NT2/D1 (cell line): Measurements from ENCODE around the gene CES2.

ENCODE experiments used
- SUZ12 ChIP-seq: IDR thresholded peaks from 2 replicates; pipeline ENCODE4 v1.6.1; 2011; ENCODE audit not compliant: insufficient read length, insufficient read depth; ENCODE audit errors: extremely low read depth
- YY1 ChIP-seq: IDR thresholded peaks from 2 replicates; pipeline ENCODE4 v1.6.1; 2011; ENCODE audit not compliant: insufficient read length, insufficient read depth
- ZNF274 ChIP-seq: IDR thresholded peaks from 2 replicates; pipeline ENCODE4 v1.6.1; 2011; ENCODE audit warnings: mild to moderate bottlenecking, low read depth, low read length

DNA sequence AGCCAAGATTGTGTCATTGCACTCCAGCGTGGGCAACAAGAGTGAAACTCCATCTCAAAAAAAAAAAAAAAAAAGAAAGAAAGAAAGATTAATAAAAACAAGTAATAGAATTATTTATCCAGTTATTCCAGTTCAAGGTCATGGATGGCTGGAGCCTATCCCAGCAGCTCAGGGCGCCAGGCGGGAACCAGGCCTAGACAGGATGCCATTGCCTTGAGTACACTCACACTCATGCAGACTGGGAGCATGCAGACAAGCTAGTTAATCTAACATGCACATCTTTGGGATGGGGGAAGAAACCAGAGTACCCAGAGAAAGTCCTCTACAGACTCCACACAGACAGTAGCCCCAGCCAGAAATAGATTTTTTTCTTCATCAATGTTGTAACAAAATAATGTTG is 37.1 kb upstream of the CES2 start:
- TF ChIP-seq SUZ12 (no peak), YY1 (no peak), ZNF274 (no peak)
